ENCODE results near the gene XPR1. TPM values are rescaled to one million over a fixed set of nuclear protein-coding genes. Genes with fewer than 3 reads are reported as not detected.

The XPR1 gene
- total and polyA plus RNA-seq, 3 donors from 2014 or later = 34.8 to 76.2 (median 71.8) TPM

DNA sequence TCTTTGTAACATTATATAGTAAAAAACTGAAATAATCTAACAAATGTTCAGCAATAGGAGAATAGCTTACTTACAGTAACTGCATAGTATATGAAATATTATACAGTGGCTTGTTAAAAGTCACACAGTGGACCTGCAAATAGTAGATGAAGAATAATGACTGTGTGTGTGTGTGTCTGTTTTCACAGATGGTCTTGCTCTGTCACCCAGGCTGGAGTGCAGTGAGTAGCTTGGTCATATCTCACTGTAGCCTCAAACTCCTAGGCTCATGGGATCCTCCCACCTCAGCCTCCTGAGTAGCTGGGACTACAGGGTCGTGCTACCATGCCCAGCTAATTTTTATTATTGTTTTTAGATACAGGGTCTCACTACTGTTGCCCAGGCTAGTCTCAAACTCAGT lies 213.5 kb downstream of the XPR1 start:
- Histone ChIP-seq H3K27ac (no peak overlapping the region), H3K27me3 (no peaks in the 10 kb centered on the region), H3K4me3 (no peak overlapping the region), H3K9me3 (no peaks in the 10 kb centered on the region), H3K36me3 (ENCODE audit: low read depth, missing control alignments) (no peaks in the 10 kb centered on the region), H3K4me1 (peaks cover 18% of the 10 kb centered on the region)
- 88 to 92% methylated on average over 1 of the region's 1 CpG for WGBS, 2 donors
- intact Hi-C loops (cut with DNase I; ENCODE audit: low total_unique reads) = no loop called here
- TF ChIP-seq POLR2A (IDR thresholded peaks at IDR 0.05) = no peak
- TF ChIP-seq, protein P1, sequence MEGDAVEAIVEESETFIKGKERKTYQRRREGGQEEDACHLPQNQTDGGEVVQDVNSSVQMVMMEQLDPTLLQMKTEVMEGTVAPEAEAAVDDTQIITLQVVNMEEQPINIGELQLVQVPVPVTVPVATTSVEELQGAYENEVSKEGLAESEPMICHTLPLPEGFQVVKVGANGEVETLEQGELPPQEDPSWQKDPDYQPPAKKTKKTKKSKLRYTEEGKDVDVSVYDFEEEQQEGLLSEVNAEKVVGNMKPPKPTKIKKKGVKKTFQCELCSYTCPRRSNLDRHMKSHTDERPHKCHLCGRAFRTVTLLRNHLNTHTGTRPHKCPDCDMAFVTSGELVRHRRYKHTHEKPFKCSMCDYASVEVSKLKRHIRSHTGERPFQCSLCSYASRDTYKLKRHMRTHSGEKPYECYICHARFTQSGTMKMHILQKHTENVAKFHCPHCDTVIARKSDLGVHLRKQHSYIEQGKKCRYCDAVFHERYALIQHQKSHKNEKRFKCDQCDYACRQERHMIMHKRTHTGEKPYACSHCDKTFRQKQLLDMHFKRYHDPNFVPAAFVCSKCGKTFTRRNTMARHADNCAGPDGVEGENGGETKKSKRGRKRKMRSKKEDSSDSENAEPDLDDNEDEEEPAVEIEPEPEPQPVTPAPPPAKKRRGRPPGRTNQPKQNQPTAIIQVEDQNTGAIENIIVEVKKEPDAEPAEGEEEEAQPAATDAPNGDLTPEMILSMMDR (IDR thresholded peaks at IDR 0.05) = no peak
- DNase-seq = no peak

DNA sequence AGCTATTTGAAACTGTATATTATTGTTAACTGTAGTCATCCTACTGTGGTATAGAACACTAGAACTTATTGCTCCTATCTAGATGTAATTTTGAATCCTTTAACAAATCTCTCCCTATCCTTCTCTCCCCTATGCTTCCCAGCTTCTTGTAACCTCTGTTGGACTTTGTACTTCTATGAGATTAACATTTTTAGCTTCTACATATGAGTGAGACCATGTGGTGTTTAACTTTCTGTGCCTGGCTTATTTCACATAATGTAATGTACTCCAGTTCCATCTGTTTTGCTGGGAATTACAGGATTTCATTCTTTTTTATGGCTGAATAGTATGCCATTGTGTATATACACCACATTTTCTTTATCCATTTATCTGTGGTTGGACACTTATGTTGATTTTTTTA lies 216.4 kb downstream of the XPR1 start:
- H3K9me3 ChIP-seq = no peaks in the 10 kb centered on the region
- no peak for TF ChIP-seq POLR2A (IDR thresholded peaks at IDR 0.05)
- TF ChIP-seq, protein P1 (IDR thresholded peaks at IDR 0.05) = no peak
- H3K4me3 ChIP-seq = no peak overlapping the region
- intact Hi-C loops (cut with DNase I; ENCODE audit: low total_unique reads) = no loop called here
- H3K4me1 ChIP-seq = peaks cover 3% of the 10 kb centered on the region
- H3K27ac ChIP-seq = no peak overlapping the region
- no peaks in the 10 kb centered on the region for H3K36me3 ChIP-seq (ENCODE audit: low read depth, missing control alignments)
- no peaks in the 10 kb centered on the region for H3K27me3 ChIP-seq
- DNase-seq = no peak

DNA sequence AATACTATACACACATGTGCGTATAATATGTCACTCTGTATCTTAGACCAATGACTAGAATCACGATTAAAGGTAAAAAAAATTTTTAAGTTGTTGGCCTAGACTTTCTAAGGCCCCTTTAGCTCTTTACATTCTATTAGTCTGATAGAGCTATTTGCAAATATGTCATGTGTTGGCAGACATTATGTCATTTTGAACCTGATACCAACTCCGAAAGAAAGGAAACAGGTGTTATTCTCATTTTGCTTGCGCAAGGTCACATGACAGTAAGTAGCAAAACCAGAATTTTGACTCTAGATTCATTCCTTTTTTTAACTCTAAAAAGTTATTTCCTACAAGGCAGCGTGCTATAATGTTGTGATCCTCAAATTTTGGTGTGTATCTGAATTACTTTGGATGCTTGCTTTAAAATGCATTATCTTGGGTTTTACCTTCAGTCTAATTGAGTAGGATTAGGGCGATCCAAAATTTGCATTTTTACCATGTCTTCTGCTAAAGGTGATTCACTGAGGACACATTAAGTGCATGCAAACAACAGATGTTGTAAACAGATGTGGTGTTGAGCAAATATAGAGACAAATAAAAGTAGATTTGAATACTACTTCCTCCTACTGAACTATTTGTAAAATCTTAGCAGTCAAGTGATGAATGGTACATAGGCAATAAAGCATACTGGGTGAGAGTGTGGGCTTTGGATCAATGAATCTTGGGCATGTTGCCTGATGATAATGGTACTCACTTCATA lies 217.4 kb downstream of the XPR1 start:
- peaks cover 3% of the 10 kb centered on the region for H3K4me1 ChIP-seq
- H3K27ac ChIP-seq = no peak overlapping the region

DNA sequence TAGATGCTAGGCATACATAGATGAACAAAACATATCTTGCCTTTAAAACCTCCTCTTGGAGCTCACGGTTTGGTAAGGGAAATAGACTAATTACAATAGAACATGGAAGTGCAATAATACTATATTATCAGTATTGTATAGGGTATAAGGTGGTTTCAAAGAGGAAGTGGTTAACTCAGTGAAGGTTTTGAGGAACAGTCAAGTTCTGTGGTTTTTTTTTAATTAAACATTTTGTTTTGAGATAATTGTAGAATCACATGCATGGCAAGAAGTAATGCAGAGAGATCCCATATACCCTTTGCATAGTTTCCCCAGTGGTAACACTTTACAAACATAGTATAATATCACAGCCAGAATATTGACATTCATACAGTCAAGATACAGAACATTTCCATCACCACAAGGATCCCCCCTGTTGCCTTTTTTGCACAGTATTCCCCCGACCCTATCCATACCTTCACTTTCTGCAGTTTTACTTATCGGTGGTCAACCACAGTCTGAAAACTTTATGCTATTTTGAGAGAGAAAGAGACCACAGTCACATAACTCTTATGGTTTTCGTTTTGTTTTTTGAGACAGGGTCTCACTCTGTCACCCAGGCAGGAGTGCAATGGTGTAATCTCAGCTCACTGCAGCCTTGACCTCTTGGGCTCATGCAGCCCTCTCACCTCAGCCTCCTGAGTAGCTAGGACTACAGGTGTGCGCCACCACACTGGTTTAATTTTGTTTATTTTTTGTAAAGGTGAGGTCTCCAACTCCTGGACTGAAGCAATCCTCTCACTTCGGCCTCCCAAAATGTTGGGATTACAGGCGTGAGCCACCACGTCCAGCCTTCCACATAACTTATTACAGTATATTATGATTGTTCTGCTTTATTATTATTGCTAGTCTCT lies 220.4 kb downstream of the XPR1 start:
- no peaks in the 10 kb centered on the region for H3K27me3 ChIP-seq
- no peaks in the 10 kb centered on the region for H3K36me3 ChIP-seq (ENCODE audit: low read depth, missing control alignments)
- WGBS, 2 donors = 90 to 97% methylated on average over 8 of the region's 8 CpGs
- H3K4me1 ChIP-seq = peaks cover 3% of the 10 kb centered on the region
- H3K27ac ChIP-seq = no peak overlapping the region
- DNase-seq = no peak
- TF ChIP-seq POLR2A (IDR thresholded peaks at IDR 0.05) = no peak
- TF ChIP-seq, protein P1 (IDR thresholded peaks at IDR 0.05) = no peak
- H3K4me3 ChIP-seq = no peak overlapping the region
- intact Hi-C loops (cut with DNase I; ENCODE audit: low total_unique reads) = loop anchor here (10.0 kb wide), 1 partner anchor 317 kb away; no protein-coding TSS in a partner anchor
- H3K9me3 ChIP-seq = no peaks in the 10 kb centered on the region

More for the DNA sequence above, 217.4 kb downstream of the XPR1 start:
- Histone ChIP-seq H3K36me3 (ENCODE audit: low read depth, missing control alignments) (no peaks in the 10 kb centered on the region), H3K4me3 (no peak overlapping the region), H3K9me3 (no peaks in the 10 kb centered on the region), H3K27me3 (no peaks in the 10 kb centered on the region)
- TF ChIP-seq POLR2A (IDR thresholded peaks at IDR 0.05) = no peak
- TF ChIP-seq, protein P1 (IDR thresholded peaks at IDR 0.05) = no peak
- no peak for DNase-seq
- 91 to 92% methylated on average over 6 of the region's 6 CpGs for WGBS, 2 donors
- intact Hi-C loops (cut with DNase I; ENCODE audit: low total_unique reads) = no loop called here
